Transverse colon (tissue), 4 donors: ENCODE measurements around the gene CORO2B. TPM values are rescaled to one million over a fixed set of nuclear protein-coding genes. Genes with fewer than 3 reads are reported as not detected.
A peak's percentile ranks its signal among the peaks of the same experiment; 100 is the strongest.

ENCODE experiments used
- DNase-seq: peaks from one replicate; pipeline ENCODE4 v3.0.0-alpha.2; 2019
- H3K27ac ChIP-seq, 4 donors: fragments of 200-600 bp; sonication (generic); 2 replicates each; pipeline ENCODE4 v1.5.1; 2016 to 2018; ENCODE audit warnings: inconsistent platforms in 4 of 4
- H3K27me3 ChIP-seq: fragments of 200-600 bp; sonication (generic); 2 replicates; pipeline ENCODE4 v1.5.1; 2017; ENCODE audit warnings: inconsistent platforms
- H3K36me3 ChIP-seq, 4 donors: fragments of 200-600 bp; sonication (generic); 2 replicates each; pipeline ENCODE4 v1.5.1; 2017 to 2019; ENCODE audit warnings: inconsistent platforms in 4 of 4
- H3K4me1 ChIP-seq, 4 donors: fragments of 200-600 bp; sonication (generic); 2 replicates each; pipeline ENCODE4 v1.5.1; 2017 to 2020; ENCODE audit warnings: inconsistent platforms in 4 of 4
- H3K4me3 ChIP-seq, 4 donors: fragments of 200-600 bp; sonication (generic); 1 replicate in 1 of 4; 2 replicates in 3 of 4; pipeline versions ENCODE4 v1.5.1 to v1.6.1; 2017 to 2019; ENCODE audit warnings: inconsistent platforms in 4 of 4
- H3K9me3 ChIP-seq, 2 donors: fragments of 200-600 bp; sonication (generic); 2 replicates each; pipeline ENCODE4 v1.5.1; 2017 to 2019; ENCODE audit warnings: inconsistent platforms in 2 of 2
- EP300 ChIP-seq: sonication (generic); formaldehyde crosslinking; IDR thresholded peaks from one replicate; pipeline ENCODE4 v1.6.1; 2017; ENCODE audit warnings: antibody characterized with exemption, low read depth
- POLR2A ChIP-seq: fragments of 450-650 bp; IDR thresholded peaks from one replicate; pipeline ENCODE4 v1.6.1; 2016; ENCODE audit warnings: antibody characterized with exemption, mild to moderate bottlenecking, moderate library complexity
- POLR2AphosphoS5 ChIP-seq, 3 donors: sonication (generic); formaldehyde crosslinking; IDR thresholded peaks; one replicate each; pipeline ENCODE4 v1.6.1; 2016; ENCODE audit warnings: antibody characterized with exemption in 3 of 3
- WGBS, 2 donors: methylation state at CpG; one replicate each; pipeline ENCODE4 v1.1.5; 2018; ENCODE audit warnings: low coverage in 1 of 2; 5-methylcytosine and 5-hydroxymethylcytosine counted together
- in situ Hi-C, 4 donors: fragments of 200-750 bp; cut with MboI; loops; one replicate each; pipeline versions ENCODE4 v1.15.0 to v1.15.1; 2017; ENCODE audit warnings: low sequenced_read_pairs in 3 of 4, low pct_ligation_motif_present in 1 of 4, low pct_unique_long_range_greater_than_20kb in 1 of 4
- intact Hi-C: fragments of 100-400 bp; cut with DNase I; formaldehyde crosslinking; loops from one replicate; pipeline ENCODE4 v1.15.1; 2023; ENCODE audit warnings: low total_unique reads
- total RNA-seq, 4 donors: library from RNA; depleted of rRNA; stranded (reverse); fragments of >200 nt; gene quantifications; one replicate each; pipeline ENCODE4 v1.1.0, GENCODE V29; 2016
- TF ChIP-seq, protein P1 (sequence below), 5 experiments: fragments of 200-600 bp in 3 of 5; fragments of 450-650 bp in 2 of 5; sonication (generic) in 3 of 5; IDR thresholded peaks; 1 replicate in 2 of 5; 2 replicates in 3 of 5; pipeline ENCODE4 v1.5.1; 2016 to 2017; ENCODE audit warnings: antibody characterized with exemption in 5 of 5, inconsistent platforms in 3 of 5, mild to moderate bottlenecking in 2 of 5, moderate library complexity in 1 of 5

The CORO2B gene
- total RNA-seq, 4 donors from 2014 or later, result 0.40 to 2.2 (median 2.0) TPM

DNA sequence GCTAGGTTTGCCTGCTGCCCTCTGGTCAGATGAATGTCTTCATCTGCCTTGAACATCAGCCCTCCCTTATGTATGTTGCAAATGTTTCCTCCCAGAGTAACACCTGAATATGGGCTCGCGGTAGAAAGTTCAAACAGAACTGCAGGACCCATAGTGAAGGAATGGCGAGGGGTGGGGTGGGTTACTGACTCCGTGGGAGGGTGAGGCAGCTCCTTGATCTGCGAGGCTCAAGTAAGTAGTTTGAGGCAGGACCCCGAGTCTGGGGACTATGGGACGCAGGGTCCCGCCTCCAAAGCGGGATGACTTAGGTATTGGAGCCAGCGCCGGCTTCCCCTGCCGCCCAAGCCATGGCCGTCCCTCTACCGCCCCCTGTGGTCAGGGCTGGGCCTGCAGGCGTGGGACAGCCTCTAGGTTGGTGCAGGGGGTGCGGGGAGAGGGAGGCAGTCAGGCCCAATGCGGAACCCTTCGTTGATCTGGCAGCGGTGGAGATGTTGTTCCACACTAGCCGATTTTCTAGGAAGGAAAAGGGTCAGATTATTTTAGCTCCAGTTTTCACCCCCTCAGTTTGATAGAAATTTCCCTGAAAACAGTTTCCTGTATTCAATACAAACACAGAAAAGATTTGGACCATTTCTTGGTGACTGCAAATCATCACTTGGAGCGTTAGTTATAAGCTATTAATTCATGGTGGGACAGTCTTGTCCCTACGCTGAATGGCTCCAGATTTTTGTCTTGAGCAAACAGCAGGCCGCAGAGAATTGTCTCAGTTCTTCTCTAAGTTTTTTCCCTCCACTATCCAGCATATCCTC lies 72.3 kb downstream of the CORO2B start:
- peak; percentile 72 for DNase-seq
- H3K4me1 ChIP-seq, result no peaks in the 10 kb centered on the region
- intact Hi-C loops (no loop called here), in situ Hi-C loops (loop anchor here in 1 of 4 donors (25.0 kb wide), 1 partner anchor 339 kb away; no protein-coding TSS in a partner anchor)
- H3K36me3 ChIP-seq, result no peaks in the 10 kb centered on the region
- H3K4me3 ChIP-seq, result no peak overlapping the region
- WGBS, 2 donors, result 64 to 73% methylated on average over 5 to 23 of the region's 23 CpGs
- H3K27me3 ChIP-seq, result no peaks in the 10 kb centered on the region
- H3K9me3 ChIP-seq, result no peaks in the 10 kb centered on the region
- TF ChIP-seq POLR2A (no peak), EP300 (no peak), POLR2AphosphoS5 (IDR thresholded peaks at IDR 0.05) (no peak)
- TF ChIP-seq, protein P1, sequence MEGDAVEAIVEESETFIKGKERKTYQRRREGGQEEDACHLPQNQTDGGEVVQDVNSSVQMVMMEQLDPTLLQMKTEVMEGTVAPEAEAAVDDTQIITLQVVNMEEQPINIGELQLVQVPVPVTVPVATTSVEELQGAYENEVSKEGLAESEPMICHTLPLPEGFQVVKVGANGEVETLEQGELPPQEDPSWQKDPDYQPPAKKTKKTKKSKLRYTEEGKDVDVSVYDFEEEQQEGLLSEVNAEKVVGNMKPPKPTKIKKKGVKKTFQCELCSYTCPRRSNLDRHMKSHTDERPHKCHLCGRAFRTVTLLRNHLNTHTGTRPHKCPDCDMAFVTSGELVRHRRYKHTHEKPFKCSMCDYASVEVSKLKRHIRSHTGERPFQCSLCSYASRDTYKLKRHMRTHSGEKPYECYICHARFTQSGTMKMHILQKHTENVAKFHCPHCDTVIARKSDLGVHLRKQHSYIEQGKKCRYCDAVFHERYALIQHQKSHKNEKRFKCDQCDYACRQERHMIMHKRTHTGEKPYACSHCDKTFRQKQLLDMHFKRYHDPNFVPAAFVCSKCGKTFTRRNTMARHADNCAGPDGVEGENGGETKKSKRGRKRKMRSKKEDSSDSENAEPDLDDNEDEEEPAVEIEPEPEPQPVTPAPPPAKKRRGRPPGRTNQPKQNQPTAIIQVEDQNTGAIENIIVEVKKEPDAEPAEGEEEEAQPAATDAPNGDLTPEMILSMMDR (IDR thresholded peaks at IDR 0.05), result peak; percentile 55 to 79 (median 69)
- H3K27ac ChIP-seq, result no peak overlapping the region

DNA sequence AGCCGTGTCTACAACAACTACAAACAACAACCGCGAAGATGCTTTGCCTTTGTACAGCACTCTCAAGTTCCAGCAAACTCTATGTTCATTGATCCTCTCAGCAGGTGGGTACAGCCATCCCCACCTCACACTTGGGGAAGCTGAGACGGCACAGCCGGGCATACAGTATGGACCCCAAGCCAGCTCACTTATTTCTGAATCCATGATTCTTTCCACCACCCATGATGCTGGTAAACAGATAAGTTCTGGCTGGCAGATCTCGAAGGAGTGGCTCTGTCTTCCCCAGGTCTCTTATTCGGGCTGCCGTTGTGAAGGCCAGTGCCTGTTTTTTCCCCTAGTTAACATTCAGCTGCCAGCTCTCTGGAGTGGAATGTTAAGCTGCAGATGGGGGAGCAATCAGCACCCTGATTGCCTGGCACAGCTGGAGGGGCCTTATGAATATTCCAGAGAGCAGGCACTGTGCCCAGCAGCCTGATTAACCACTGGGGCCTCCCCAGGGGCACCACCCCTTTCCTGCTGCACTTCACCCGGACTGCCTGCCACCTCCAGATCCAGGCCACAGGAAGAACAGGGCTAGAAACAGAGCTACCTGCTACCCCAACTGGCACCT lies 73.2 kb downstream of the CORO2B start:
- no peaks in the 10 kb centered on the region for H3K9me3 ChIP-seq
- WGBS, 2 donors, result 70 to 88% methylated on average over 5 to 9 of the region's 9 CpGs
- intact Hi-C loops (no loop called here), in situ Hi-C loops (loop anchor here in 1 of 4 donors (25.0 kb wide), 1 partner anchor 340 kb away; no protein-coding TSS in a partner anchor)
- no peaks in the 10 kb centered on the region for H3K27me3 ChIP-seq
- no peak for DNase-seq
- no peak overlapping the region for H3K4me3 ChIP-seq
- no peak overlapping the region for H3K27ac ChIP-seq
- TF ChIP-seq EP300, result no peak
- no peak for TF ChIP-seq POLR2AphosphoS5 (IDR thresholded peaks at IDR 0.05)
- TF ChIP-seq, protein P1 (IDR thresholded peaks at IDR 0.05), result no peak
- no peaks in the 10 kb centered on the region for H3K4me1 ChIP-seq
- H3K36me3 ChIP-seq, result no peaks in the 10 kb centered on the region

DNA sequence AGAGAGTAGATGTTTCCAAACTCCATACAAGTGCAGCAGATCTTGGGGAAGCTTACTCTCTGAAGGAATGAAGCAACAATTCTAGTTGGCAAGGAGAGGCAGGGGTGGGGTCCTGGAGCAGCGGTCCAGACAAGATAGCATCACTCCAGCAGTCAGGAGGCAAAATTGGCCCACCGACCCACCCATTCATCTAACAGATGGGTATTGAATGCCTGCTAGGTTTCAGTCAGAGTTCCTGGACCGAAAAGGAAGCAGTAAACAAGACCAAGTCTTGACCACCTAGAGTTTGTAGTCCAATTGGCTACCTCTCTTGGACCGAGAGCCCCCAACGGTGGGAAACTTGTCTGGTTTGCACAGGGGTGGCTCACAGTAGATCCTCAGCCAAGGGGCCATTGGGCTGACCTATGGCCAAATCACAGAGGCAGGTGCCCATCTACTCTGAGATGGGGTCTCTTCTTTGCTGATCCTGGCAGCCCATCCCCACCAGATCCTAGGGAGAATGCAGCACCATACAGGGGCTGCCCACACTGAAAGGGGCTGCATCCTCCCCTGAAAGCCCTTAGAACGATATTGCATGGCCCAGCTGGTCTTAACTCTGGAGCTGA lies 74.3 kb downstream of the CORO2B start:
- in situ Hi-C loops (loop anchor here in 1 of 4 donors (25.0 kb wide), 1 partner anchor 341 kb away; no protein-coding TSS in a partner anchor), intact Hi-C loops (no loop called here)
- Histone ChIP-seq H3K9me3 (no peaks in the 10 kb centered on the region), H3K4me1 (no peaks in the 10 kb centered on the region), H3K27me3 (no peaks in the 10 kb centered on the region), H3K36me3 (no peaks in the 10 kb centered on the region), H3K27ac (no peak overlapping the region), H3K4me3 (no peak overlapping the region)
- WGBS, 2 donors, result 85 to 86% methylated on average over 1 to 6 of the region's 6 CpGs
- TF ChIP-seq, protein P1 (IDR thresholded peaks at IDR 0.05), result no peak
- TF ChIP-seq EP300 (no peak), POLR2AphosphoS5 (IDR thresholded peaks at IDR 0.05) (no peak), POLR2A (no peak)
- no peak for DNase-seq

DNA sequence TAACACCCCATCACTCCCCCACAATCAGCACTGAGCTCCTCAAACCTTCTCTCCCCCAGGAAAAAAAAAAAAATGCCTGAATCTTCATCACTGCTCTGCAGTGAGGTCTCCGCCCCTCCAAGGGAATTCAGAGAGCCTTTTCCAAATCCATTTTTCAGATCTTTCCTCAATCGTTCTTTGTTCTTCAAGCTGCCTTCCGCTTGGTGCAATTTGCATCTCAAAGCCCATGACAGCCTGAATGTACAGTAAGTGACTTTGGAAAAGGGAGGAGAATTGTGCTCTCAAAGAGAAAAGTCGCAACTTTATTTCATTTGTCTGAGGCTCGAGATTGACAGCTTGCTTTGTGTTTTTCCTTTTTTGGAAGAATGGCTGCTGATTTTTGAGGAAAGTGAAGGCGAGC lies 75.0 kb downstream of the CORO2B start:
- Histone ChIP-seq H3K36me3 (no peaks in the 10 kb centered on the region), H3K27me3 (no peaks in the 10 kb centered on the region), H3K4me1 (no peaks in the 10 kb centered on the region), H3K9me3 (no peaks in the 10 kb centered on the region), H3K4me3 (no peak overlapping the region), H3K27ac (no peak overlapping the region)
- 78 to 88% methylated on average over 6 of the region's 6 CpGs for WGBS, 2 donors
- intact Hi-C loops (no loop called here), in situ Hi-C loops (loop anchor here in 1 of 4 donors (25.0 kb wide), 1 partner anchor 342 kb away; no protein-coding TSS in a partner anchor)
- TF ChIP-seq POLR2A (no peak), EP300 (no peak), POLR2AphosphoS5 (IDR thresholded peaks at IDR 0.05) (no peak)
- TF ChIP-seq, protein P1 (IDR thresholded peaks at IDR 0.05), result no peak
- no peak for DNase-seq
